Peyer's patch (tissue), 4 donors: ENCODE results near the gene NPFFR1.

Source experiments
- CTCF ChIP-seq, 6 experiments: fragments of 450-650 bp in 4 of 6; fragments of 200-600 bp in 2 of 6; sonication (generic) in 1 of 6; IDR thresholded peaks; one replicate each; pipeline ENCODE4 v1.5.1; 2017 to 2019; ENCODE audit warnings: antibody characterized with exemption in 6 of 6, mild to moderate bottlenecking in 3 of 6, moderate library complexity in 1 of 6
- POLR2A ChIP-seq, 2 donors: fragments of 450-650 bp; IDR thresholded peaks; one replicate each; pipeline ENCODE4 v1.5.1; 2017; ENCODE audit warnings: antibody characterized with exemption in 2 of 2, mild to moderate bottlenecking in 2 of 2, moderate library complexity in 2 of 2

GRCh38 chr10:70253878-70254765 lies 29.7 kb downstream of the NPFFR1 start:
- TF ChIP-seq CTCF (IDR thresholded peaks at IDR 0.05) (no peak), POLR2A (IDR thresholded peaks at IDR 0.05) (no peak)
